HepG2 (cell line): ENCODE measurements around the gene MOB3C. TPM values are rescaled to one million over a fixed set of nuclear protein-coding genes. Genes with fewer than 3 reads are reported as not detected.

Experiments
- CREM ChIP-seq, 2 experiments: sonication (generic) in 1 of 2; formaldehyde crosslinking in 1 of 2; IDR thresholded peaks; 2 replicates each; pipeline versions ENCODE4 v1.4.0 to v1.6.1; 2016 to 2020; ENCODE audit warnings: antibody characterized with exemption in 1 of 2, mild to moderate bottlenecking in 1 of 2, missing genetic modification reagents in 1 of 2
- ELF1 ChIP-seq: sonication (generic); formaldehyde crosslinking; IDR thresholded peaks from 2 replicates; pipeline ENCODE4 v1.4.0; 2020; ENCODE audit warnings: missing genetic modification reagents
- GPN1 ChIP-seq: sonication (generic); formaldehyde crosslinking; IDR thresholded peaks from 2 replicates; pipeline ENCODE4 v1.5.1; 2020; ENCODE audit warnings: missing genetic modification reagents, borderline replicate concordance
- HNF4A ChIP-seq: sonication (generic); formaldehyde crosslinking; IDR thresholded peaks from 2 replicates; pipeline ENCODE4 v1.4.0; 2020; ENCODE audit warnings: missing genetic modification reagents
- KLF16 ChIP-seq, 2 experiments: sonication (generic) in 1 of 2; formaldehyde crosslinking in 1 of 2; IDR thresholded peaks; 2 replicates each; pipeline versions ENCODE4 v1.6.1 to v1.8.0; 2016 to 2023; ENCODE audit warnings: missing genetic modification reagents in 2 of 2, missing compliant biosample characterization in 1 of 2
- NR2F1 ChIP-seq, 2 experiments: fragments of 450-650 bp in 1 of 2; formaldehyde crosslinking in 1 of 2; IDR thresholded peaks; 2 replicates each; pipeline versions ENCODE4 v1.5.0 to v1.6.1; 2016 to 2020; ENCODE audit warnings: mild to moderate bottlenecking in 1 of 2, missing compliant biosample characterization in 1 of 2, missing genetic modification reagents in 1 of 2, moderate library complexity in 1 of 2
- NR3C1 ChIP-seq: sonication (generic); formaldehyde crosslinking; IDR thresholded peaks from 2 replicates; pipeline ENCODE4 v1.4.0; 2020; ENCODE audit warnings: missing genetic modification reagents
- POLR2AphosphoS5 ChIP-seq: IDR thresholded peaks from 2 replicates; pipeline ENCODE4 v1.6.1; 2012; ENCODE audit warnings: low read depth, low read length
- ZNF234 ChIP-seq: sonication (generic); formaldehyde crosslinking; conservative IDR thresholded peaks from 2 replicates; pipeline ENCODE4 v1.5.1; 2020; ENCODE audit warnings: mild to moderate bottlenecking, missing genetic modification reagents
- ZNF629 ChIP-seq: sonication (generic); formaldehyde crosslinking; conservative IDR thresholded peaks from 2 replicates; pipeline ENCODE4 v1.5.0; 2020; ENCODE audit warnings: missing genetic modification reagents
- polyA plus RNA-seq, 8 experiments: library from polyadenylated mRNA; depleted of rRNA in 3 of 8; stranded (reverse) in 7 of 8; unstranded in 1 of 8; fragments of >200 nt; fragmentation: Illumina TruSeq in 4 of 8; extraction: Trizol in 4 of 8; gene quantifications; 2 replicates each; pipeline versions ENCODE4 v1.2.1 to v1.2.3, GENCODE V29; 2011 to 2016; ENCODE audit warnings: low read depth in 4 of 8, missing spikeins in 1 of 8, mixed read lengths in 1 of 8; ENCODE audit not compliant: insufficient read depth in 1 of 8
- total RNA-seq, 5 experiments: library from RNA; depleted of rRNA; stranded (reverse); fragments of >200 nt; fragmentation: Illumina TruSeq; extraction: Trizol; gene quantifications; 2 replicates each; pipeline ENCODE4 v1.2.3, GENCODE V29; 2016; ENCODE audit warnings: low read depth in 1 of 5
- TF ChIP-seq, protein P1 (sequence below): sonication (generic); formaldehyde crosslinking; conservative IDR thresholded peaks from 2 replicates; pipeline ENCODE4 v1.8.0; 2022; ENCODE audit warnings: low read depth, missing genetic modification reagents
- TF ChIP-seq, protein P2 (sequence below): sonication (generic); formaldehyde crosslinking; IDR thresholded peaks from 2 replicates; pipeline ENCODE4 v1.4.0; 2020; ENCODE audit warnings: missing genetic modification reagents, mild to moderate bottlenecking, borderline replicate concordance
- TF ChIP-seq, protein P3 (sequence below): sonication (generic); formaldehyde crosslinking; IDR thresholded peaks from one replicate; pipeline ENCODE4 v1.5.1; 2020; ENCODE audit warnings: mild to moderate bottlenecking, missing genetic modification reagents; ENCODE audit errors: not compliant biosample characterization
- TF ChIP-seq, protein P4 (sequence below): sonication (generic); formaldehyde crosslinking; IDR thresholded peaks from 2 replicates; pipeline ENCODE4 v1.5.0; 2020; ENCODE audit warnings: mild to moderate bottlenecking, missing genetic modification reagents, borderline replicate concordance

The MOB3C gene
- total and polyA plus RNA-seq, 2 of the 13 experiments (the other 11 are each of a cell fraction or from before 2014, with no cell fraction given) = 3.5 to 4.1 TPM

DNA sequence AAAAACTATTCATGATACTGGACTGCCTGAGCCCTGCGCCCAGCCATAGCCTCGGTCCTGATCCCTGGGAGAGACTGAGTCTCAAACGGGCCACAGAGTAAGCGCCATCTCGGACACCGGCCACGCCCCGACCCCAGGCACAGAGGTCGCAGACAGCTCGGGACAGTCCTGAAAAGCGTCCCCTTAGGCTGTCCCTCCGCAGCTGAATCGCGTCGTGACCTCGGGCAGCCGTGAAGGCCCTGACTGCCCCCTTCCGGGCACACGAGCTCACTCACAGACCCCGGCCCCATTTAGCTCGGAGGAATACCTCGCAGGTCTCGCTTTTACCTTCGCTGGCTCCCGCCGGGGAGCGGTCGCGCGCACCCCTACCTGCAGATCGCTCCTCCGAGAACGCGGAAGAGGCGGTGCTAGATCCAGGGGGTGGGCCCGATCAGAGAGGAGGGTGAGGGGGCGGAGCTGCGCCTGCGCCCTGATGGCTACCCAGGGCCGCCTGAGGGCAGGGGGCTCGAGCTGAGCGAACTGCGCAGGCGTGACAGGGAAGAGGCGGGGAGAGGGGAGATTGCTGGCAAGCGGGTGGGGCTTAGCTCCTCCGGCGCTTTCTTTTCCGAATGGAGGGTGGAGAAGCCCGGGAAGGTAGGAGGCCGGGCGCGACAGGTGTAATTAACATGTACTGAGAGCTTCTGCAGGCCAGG is 12.6 kb downstream of the MOB3C start, which contains the start of gene MKNK1 (continued):
- TF ChIP-seq, protein P1, sequence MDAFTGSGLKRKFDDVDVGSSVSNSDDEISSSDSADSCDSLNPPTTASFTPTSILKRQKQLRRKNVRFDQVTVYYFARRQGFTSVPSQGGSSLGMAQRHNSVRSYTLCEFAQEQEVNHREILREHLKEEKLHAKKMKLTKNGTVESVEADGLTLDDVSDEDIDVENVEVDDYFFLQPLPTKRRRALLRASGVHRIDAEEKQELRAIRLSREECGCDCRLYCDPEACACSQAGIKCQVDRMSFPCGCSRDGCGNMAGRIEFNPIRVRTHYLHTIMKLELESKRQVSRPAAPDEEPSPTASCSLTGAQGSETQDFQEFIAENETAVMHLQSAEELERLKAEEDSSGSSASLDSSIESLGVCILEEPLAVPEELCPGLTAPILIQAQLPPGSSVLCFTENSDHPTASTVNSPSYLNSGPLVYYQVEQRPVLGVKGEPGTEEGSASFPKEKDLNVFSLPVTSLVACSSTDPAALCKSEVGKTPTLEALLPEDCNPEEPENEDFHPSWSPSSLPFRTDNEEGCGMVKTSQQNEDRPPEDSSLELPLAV (CRISPR knock-in tag) = no peak
- TF ChIP-seq CREM (IDR thresholded peaks at IDR 0.05) (no peak), CREM (CRISPR knock-in tag; IDR thresholded peaks at IDR 0.05) (no peak), KLF16 (CRISPR knock-in tag; IDR thresholded peaks at IDR 0.05) (peak in 1 of 2 experiments; percentile 86; a peak in 2 of 4 replicates), HNF4A (no peak), POLR2AphosphoS5 (peak; percentile 97), ELF1 (CRISPR knock-in tag) (peak; percentile 98), ZNF629 (no peak), GPN1 (CRISPR knock-in tag) (no peak), NR2F1 (CRISPR knock-in tag; IDR thresholded peaks at IDR 0.05) (peak in 1 of 2 experiments; percentile 26; a peak in 1 of 4 replicates), NR3C1 (CRISPR knock-in tag) (no peak), ZNF234 (CRISPR knock-in tag) (no peak)
- TF ChIP-seq, protein P2, sequence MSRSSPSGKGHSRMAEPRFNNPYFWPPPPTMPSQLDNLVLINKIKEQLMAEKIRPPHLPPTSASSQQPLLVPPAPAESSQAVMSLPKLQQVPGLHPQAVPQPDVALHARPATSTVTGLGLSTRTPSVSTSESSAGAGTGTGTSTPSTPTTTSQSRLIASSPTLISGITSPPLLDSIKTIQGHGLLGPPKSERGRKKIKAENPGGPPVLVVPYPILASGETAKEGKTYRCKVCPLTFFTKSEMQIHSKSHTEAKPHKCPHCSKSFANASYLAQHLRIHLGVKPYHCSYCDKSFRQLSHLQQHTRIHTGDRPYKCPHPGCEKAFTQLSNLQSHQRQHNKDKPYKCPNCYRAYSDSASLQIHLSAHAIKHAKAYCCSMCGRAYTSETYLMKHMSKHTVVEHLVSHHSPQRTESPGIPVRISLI = no peak
- TF ChIP-seq, protein P3, sequence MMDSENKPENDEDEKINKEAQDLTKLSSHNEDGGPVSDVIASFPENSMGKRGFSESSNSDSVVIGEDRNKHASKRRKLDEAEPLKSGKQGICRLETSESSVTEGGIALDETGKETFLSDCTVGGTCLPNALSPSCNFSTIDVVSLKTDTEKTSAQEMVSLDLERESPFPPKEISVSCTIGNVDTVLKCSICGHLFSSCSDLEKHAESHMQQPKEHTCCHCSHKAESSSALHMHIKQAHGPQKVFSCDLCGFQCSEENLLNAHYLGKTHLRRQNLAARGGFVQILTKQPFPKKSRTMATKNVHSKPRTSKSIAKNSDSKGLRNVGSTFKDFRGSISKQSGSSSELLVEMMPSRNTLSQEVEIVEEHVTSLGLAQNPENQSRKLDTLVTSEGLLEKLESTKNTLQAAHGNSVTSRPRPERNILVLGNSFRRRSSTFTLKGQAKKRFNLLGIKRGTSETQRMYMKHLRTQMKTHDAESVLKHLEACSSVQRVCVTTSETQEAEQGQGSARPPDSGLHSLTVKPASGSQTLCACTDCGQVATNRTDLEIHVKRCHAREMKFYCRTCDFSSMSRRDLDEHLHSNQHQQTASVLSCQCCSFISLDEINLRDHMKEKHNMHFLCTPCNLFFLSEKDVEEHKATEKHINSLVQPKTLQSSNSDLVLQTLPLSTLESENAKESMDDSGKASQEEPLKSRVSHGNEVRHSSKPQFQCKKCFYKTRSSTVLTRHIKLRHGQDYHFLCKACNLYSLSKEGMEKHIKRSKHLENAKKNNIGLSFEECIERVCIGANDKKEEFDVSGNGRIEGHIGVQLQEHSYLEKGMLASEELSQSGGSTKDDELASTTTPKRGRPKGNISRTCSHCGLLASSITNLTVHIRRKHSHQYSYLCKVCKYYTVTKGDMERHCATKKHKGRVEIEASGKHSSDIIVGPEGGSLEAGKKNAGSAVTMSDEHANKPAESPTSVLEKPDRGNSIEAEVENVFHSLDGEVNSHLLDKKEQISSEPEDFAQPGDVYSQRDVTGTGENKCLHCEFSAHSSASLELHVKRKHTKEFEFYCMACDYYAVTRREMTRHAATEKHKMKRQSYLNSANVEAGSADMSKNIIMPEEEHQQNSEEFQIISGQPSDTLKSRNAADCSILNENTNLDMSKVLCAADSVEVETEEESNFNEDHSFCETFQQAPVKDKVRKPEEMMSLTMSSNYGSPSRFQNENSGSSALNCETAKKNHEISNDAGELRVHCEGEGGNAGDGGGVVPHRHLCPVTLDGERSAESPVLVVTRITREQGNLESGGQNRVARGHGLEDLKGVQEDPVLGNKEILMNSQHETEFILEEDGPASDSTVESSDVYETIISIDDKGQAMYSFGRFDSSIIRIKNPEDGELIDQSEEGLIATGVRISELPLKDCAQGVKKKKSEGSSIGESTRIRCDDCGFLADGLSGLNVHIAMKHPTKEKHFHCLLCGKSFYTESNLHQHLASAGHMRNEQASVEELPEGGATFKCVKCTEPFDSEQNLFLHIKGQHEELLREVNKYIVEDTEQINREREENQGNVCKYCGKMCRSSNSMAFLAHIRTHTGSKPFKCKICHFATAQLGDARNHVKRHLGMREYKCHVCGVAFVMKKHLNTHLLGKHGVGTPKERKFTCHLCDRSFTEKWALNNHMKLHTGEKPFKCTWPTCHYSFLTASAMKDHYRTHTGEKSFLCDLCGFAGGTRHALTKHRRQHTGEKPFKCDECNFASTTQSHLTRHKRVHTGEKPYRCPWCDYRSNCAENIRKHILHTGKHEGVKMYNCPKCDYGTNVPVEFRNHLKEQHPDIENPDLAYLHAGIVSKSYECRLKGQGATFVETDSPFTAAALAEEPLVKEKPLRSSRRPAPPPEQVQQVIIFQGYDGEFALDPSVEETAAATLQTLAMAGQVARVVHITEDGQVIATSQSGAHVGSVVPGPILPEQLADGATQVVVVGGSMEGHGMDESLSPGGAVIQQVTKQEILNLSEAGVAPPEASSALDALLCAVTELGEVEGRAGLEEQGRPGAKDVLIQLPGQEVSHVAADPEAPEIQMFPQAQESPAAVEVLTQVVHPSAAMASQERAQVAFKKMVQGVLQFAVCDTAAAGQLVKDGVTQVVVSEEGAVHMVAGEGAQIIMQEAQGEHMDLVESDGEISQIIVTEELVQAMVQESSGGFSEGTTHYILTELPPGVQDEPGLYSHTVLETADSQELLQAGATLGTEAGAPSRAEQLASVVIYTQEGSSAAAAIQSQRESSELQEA (CRISPR knock-in tag) = peak; percentile 82
- TF ChIP-seq, protein P4, sequence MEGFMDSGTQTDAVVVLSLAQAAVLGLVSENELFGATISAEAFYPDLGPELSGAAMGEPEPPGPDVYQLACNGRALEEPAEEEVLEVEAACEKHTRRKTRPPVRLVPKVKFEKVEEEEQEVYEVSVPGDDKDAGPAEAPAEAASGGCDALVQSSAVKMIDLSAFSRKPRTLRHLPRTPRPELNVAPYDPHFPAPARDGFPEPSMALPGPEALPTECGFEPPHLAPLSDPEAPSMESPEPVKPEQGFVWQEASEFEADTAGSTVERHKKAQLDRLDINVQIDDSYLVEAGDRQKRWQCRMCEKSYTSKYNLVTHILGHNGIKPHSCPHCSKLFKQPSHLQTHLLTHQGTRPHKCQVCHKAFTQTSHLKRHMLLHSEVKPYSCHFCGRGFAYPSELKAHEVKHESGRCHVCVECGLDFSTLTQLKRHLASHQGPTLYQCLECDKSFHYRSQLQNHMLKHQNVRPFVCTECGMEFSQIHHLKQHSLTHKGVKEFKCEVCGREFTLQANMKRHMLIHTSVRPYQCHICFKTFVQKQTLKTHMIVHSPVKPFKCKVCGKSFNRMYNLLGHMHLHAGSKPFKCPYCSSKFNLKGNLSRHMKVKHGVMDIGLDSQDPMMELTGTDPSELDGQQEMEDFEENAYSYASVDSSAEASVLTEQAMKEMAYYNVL (CRISPR knock-in tag) = peak; percentile 66; the same call in 1 of the 2 replicates
